Colonic mucosa (tissue), 4 donors: ENCODE data around the gene EPHA1. TPM values are rescaled to one million over a fixed set of nuclear protein-coding genes. Genes with fewer than 3 reads are reported as not detected.
A peak's percentile ranks its signal among the peaks of the same experiment; 100 is the strongest.

ENCODE experiments used
- DNase-seq: peaks from one replicate; pipeline ENCODE4 v3.0.0-alpha.2; 2020
- H3K27ac ChIP-seq: fragments of 200-600 bp; one replicate; pipeline ENCODE4 v1.8.0; 2021
- H3K27me3 ChIP-seq: fragments of 200-600 bp; one replicate; pipeline ENCODE4 v1.8.0; 2021
- H3K36me3 ChIP-seq: fragments of 200-600 bp; one replicate; pipeline ENCODE4 v1.8.0; 2021
- H3K4me1 ChIP-seq: fragments of 200-600 bp; one replicate; pipeline ENCODE4 v1.8.0; 2021; ENCODE audit warnings: mild to moderate bottlenecking
- H3K4me3 ChIP-seq: fragments of 200-600 bp; one replicate; pipeline ENCODE4 v1.8.0; 2021
- H3K9ac ChIP-seq, 2 donors: one replicate each; pipeline ENCODE4 v1.7.0; 2013; ENCODE audit warnings: control low read depth in 2 of 2, low read depth in 2 of 2, low read length in 2 of 2
- H3K9me3 ChIP-seq: fragments of 200-600 bp; one replicate; pipeline ENCODE4 v1.8.0; 2021
- intact Hi-C: fragments of 100-400 bp; cut with DNase I; formaldehyde crosslinking; loops from one replicate; pipeline ENCODE4 v1.14.1; 2022
- total RNA-seq, 2 donors: library from RNA; stranded (reverse); fragmentation: NEBNext Ultra II Directional in 1 of 2; extraction: Animal tissue kit (Norgen Biotek cat#: 25700) in 1 of 2; gene quantifications; one replicate each; pipeline ENCODE4 v1.2.1, GENCODE V29; 2021
- TF ChIP-seq, protein P1 (sequence below): fragments of 200-600 bp; IDR thresholded peaks from one replicate; pipeline ENCODE4 v1.8.0; 2022; ENCODE audit warnings: antibody characterized with exemption, mild to moderate bottlenecking
- donor health status: healthy.
- donor health status: DM: no; HTN: no; CAD: no.
- donor health status: DM: no; HTN: no; CAD: no.

Gene EPHA1
- total RNA-seq, 2 donors from 2014 or later: 16.0 to 18.4 TPM

DNA sequence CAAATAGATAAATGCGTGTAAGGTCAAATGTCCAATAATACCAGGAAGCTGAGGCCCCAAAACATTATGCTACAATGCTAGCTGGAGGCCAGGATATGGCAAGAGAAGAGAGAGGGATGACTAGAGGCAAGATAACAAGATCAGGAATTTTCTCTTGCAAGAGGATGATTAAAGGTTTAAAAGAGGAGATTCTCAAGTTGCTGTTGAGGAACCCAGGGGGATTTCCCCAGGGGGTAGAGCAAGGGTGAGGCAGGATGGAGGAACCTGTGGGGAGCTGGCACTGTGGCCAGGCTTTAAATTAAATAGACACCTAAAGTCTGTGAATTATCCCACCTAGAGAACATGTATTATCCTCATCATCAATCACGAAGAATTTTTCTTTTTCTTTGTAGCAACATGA is 31.2 kb upstream of the EPHA1 start:
- Histone ChIP-seq H3K27me3 (no peaks in the 10 kb centered on the region), H3K4me1 (no peaks in the 10 kb centered on the region), H3K36me3 (no peaks in the 10 kb centered on the region), H3K9ac (no peak overlapping the region), H3K27ac (no peak overlapping the region), H3K4me3 (no peak overlapping the region), H3K9me3 (no peaks in the 10 kb centered on the region)
- intact Hi-C loops: no loop called here
- TF ChIP-seq, protein P1, sequence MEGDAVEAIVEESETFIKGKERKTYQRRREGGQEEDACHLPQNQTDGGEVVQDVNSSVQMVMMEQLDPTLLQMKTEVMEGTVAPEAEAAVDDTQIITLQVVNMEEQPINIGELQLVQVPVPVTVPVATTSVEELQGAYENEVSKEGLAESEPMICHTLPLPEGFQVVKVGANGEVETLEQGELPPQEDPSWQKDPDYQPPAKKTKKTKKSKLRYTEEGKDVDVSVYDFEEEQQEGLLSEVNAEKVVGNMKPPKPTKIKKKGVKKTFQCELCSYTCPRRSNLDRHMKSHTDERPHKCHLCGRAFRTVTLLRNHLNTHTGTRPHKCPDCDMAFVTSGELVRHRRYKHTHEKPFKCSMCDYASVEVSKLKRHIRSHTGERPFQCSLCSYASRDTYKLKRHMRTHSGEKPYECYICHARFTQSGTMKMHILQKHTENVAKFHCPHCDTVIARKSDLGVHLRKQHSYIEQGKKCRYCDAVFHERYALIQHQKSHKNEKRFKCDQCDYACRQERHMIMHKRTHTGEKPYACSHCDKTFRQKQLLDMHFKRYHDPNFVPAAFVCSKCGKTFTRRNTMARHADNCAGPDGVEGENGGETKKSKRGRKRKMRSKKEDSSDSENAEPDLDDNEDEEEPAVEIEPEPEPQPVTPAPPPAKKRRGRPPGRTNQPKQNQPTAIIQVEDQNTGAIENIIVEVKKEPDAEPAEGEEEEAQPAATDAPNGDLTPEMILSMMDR: no peak
- DNase-seq: no peak

DNA sequence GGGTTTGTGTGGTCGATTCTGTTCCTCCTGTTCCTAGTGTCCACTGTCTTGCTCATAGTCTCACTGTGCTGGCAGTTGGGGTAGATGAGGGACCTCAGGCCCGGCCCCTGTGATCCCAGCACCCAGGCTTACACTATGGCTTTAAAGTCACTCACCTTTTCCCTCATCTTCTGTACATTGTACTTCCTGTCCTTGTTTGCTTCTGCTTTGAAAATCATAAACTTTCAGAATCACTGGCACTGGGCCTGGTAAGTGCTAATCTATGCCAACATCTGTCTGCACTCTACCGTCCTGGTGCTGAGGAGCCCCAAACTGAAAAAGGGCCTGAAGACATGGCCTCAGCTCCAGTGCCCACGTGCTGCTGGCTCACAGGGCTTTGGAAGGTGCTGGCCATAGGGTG is 28.9 kb upstream of the EPHA1 start:
- H3K9ac ChIP-seq: no peak overlapping the region
- intact Hi-C loops: no loop called here
- no peaks in the 10 kb centered on the region for H3K9me3 ChIP-seq
- no peak overlapping the region for H3K27ac ChIP-seq
- no peak for DNase-seq
- no peaks in the 10 kb centered on the region for H3K4me1 ChIP-seq
- no peaks in the 10 kb centered on the region for H3K27me3 ChIP-seq
- no peak overlapping the region for H3K4me3 ChIP-seq
- no peaks in the 10 kb centered on the region for H3K36me3 ChIP-seq
- TF ChIP-seq, protein P1: no peak

DNA sequence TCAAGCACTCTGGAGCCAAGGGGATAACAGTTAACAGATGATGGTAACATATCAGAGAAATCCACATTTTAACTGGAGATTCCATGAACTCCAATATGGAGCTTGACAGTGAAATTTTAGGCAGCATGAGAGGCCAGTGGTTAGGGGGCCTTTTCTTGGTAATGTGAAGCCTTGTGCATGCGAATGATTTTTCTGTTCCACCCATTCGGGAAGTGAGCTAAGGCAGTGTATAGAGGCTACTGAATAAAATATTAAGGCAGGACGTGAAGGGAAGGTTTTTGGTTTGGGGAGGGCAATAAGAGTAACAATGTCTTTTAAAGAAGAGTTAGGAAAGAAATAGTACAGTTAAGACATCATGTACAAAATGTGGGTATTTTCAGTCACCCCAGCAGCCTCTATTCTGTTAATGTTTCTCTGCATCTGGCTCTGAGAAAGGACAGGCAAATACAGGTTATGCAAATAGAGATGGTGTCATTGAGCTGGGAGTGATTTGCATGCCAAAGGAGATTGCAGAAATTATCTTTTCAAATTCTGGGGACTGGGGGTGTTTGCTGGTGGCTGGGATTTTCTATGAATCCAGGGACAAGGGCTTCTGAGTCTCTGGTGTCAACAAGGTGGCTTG is 27.8 kb upstream of the EPHA1 start:
- DNase-seq: no peak
- TF ChIP-seq, protein P1: no peak
- no peak overlapping the region for H3K9ac ChIP-seq
- H3K27me3 ChIP-seq: no peaks in the 10 kb centered on the region
- intact Hi-C loops: no loop called here
- H3K27ac ChIP-seq: no peak overlapping the region
- H3K9me3 ChIP-seq: no peaks in the 10 kb centered on the region
- no peaks in the 10 kb centered on the region for H3K36me3 ChIP-seq
- H3K4me3 ChIP-seq: no peak overlapping the region
- no peaks in the 10 kb centered on the region for H3K4me1 ChIP-seq

DNA sequence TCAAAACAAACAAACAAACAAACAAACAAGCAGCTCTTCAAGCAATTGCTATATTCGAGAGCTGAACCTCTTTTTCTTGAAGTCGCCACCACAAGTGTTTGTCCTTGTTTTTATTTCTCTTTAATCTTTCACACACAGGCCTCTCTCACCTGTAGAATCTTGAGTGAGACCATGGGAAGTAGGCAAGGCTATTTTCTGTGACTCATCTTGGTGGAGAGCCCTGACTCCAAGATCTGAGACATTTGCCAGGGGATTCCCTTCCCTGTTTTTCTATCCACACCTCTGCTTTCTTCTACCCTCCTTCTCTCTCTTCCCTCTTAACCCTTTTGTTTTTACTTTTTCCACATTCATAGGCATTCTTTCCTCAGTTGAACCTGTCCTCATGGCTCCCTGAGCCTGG is 26.6 kb upstream of the EPHA1 start:
- TF ChIP-seq, protein P1: no peak
- Histone ChIP-seq H3K27me3 (no peaks in the 10 kb centered on the region), H3K36me3 (no peaks in the 10 kb centered on the region), H3K9me3 (no peaks in the 10 kb centered on the region), H3K9ac (no peak overlapping the region), H3K4me3 (no peak overlapping the region), H3K4me1 (no peaks in the 10 kb centered on the region), H3K27ac (no peak overlapping the region)
- no peak for DNase-seq
- intact Hi-C loops: no loop called here

DNA sequence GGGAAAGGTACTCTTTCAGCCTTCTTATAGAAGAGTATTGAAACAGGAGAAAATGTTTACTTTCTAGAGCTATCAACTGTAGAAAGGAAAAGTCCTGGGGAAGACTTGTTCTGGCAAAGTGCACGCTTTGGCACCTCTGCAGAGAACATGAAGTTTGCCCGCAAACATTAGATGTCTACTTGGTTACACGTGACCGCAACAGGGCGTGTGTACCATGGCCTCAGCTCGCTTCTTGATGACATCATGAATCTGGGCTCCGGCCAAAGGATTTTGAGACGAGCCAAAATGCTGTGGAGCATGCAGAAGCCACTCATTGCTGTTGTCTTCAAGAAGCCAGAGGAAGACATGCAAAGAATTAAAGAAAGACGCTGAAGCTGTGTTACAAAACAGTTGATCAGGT is 26.0 kb upstream of the EPHA1 start:
- Histone ChIP-seq H3K36me3 (no peaks in the 10 kb centered on the region), H3K9me3 (no peaks in the 10 kb centered on the region), H3K27me3 (no peaks in the 10 kb centered on the region), H3K9ac (no peak overlapping the region), H3K4me3 (no peak overlapping the region), H3K4me1 (no peaks in the 10 kb centered on the region), H3K27ac (no peak overlapping the region)
- DNase-seq: peak; percentile 29
- TF ChIP-seq, protein P1: no peak
- intact Hi-C loops: no loop called here
